GM20000 (cell line): ENCODE results near the gene HDAC4.

ENCODE experiments used
- DNase-seq: peaks from one replicate; pipeline ENCODE4 v3.0.0; 2012; ENCODE audit warnings: low spot score
- CTCF ChIP-seq: IDR thresholded peaks from 2 replicates; pipeline ENCODE4 v1.5.1; 2012; ENCODE audit warnings: mild to moderate bottlenecking, control low read depth; ENCODE audit errors: extremely low read depth, missing control alignments

HDAC4 gene

GRCh38 chr2:239215988-239216613 is 184.7 kb downstream of the HDAC4 start:
- DNase-seq: no peak
- TF ChIP-seq CTCF: no peak

GRCh38 chr2:239215136-239215925 is 185.5 kb downstream of the HDAC4 start:
- TF ChIP-seq CTCF: no peak
- no peak for DNase-seq

- no peak for DNase-seq
- TF ChIP-seq CTCF: no peak
Measured at GRCh38 chr2:239214725-239215124, 186.1 kb downstream of the HDAC4 start.

GRCh38 chr2:239213643-239214101 is 187.1 kb downstream of the HDAC4 start:
- TF ChIP-seq CTCF: no peak
- no peak for DNase-seq

GRCh38 chr2:239212929-239213642 is 187.7 kb downstream of the HDAC4 start:
- DNase-seq: no peak
- no peak for TF ChIP-seq CTCF

- DNase-seq: no peak
- TF ChIP-seq CTCF: no peak
Measured at GRCh38 chr2:239212121-239212928, 188.5 kb downstream of the HDAC4 start.
